ENCODE measurements around the gene UBA3.

The UBA3 gene

DNA sequence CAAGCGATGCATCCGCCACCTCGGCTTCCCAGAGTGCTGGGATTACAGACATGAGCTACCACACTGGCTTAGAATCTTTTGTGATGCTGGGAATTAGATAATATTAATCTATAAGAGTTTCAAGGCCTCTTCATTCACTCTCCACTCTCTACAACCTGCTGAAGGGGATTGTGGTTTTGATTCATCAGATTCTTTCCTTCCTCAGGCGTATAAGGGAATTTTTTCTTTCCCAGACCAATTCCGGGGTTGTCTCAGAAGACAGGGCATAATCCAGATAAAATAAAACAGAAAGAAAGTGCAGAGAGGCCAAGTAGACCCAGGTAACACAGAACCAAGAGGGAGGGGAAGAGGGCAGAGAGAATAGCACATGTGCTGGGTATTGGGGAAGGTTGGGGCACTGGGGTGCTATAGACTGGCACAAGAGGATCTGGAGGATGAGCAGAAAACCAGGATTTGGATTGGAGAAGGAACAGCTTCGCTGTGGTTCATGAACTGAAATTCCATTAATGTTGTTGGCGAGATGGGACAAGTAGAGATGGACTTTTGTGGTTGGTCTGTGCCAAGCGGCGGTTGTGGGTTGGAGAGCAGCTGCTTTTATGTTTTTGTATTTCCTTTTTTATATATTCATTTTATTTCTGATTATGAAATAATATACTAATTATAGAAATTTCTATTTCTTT, 17.4 kb upstream of the UBA3 start:
- DNase-seq, result no peak

DNA sequence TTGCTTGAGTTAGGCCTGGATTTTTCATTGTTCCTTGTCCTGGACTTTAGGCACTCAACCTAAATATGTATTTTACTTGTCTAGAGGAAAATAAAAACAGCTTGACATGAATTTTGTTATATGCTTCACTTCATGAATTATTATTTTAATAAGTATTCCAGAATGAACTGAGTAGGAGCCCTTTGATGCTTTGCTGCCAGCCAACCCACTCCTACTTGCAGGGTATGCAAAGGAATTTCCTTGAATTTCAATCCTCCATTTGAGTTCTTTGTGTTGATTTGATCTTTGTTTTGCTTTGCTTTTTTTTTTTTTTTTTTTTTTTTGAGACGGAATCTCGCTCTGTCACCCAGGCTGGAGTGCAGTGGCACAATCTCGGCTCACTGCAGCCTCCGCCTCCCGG, 16.1 kb upstream of the UBA3 start:
- no peak for DNase-seq

DNA sequence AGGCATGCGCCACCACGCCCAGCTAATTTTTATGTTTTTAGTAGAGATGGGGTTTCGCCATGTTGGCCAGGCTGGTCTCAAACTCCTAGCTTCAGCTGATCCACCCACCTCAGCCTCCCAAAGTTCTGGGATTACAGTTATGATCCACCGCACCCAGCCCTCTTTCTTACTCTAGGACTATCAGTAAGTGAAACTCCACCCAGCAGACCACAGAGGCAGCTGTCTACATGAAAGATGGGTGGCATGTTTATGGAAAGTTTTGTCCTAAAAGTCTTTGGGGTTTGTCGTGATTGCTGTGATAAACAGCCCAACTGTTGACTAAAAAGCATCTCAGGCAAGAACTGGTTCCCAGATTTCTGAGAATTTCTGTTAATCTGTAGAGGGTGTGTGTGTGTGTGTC, 15.5 kb upstream of the UBA3 start:
- no peak for DNase-seq

DNA sequence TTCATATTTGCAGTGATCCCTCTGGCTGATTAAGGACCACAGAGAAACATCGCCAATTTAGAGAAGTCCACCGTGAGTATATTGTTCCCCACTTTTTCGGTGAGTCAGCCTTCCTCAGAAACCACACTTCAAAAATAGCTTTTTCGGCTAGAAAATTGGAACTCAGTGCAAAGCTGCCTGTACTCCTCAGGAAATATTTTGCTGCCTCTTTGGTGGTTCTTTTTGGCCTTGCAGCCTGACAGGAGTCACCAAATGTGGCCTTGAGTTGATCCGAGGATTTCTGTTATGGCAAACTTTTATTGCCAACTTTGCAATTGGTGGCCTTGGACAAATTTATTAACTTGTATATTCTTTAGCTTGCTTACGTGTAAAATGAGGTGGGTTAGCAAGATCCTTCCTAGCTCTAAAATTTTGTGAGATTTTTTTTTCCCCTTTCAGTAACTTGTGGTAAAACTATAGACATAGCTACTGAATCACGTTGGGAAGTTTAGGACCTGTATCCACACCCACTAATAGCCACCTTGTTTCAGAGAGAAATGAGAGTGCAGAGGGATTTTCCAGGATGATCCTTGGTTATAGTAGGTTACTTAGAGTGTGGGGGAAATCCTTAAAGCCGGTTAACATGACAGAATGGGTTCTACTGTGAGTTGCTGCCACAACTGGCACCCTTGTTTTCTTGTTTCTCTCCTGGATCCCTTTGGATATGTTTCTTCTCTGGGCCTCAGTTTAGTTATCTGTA, 14.5 kb upstream of the UBA3 start:
- DNase-seq, result peak; percentile 65 to 69

DNA sequence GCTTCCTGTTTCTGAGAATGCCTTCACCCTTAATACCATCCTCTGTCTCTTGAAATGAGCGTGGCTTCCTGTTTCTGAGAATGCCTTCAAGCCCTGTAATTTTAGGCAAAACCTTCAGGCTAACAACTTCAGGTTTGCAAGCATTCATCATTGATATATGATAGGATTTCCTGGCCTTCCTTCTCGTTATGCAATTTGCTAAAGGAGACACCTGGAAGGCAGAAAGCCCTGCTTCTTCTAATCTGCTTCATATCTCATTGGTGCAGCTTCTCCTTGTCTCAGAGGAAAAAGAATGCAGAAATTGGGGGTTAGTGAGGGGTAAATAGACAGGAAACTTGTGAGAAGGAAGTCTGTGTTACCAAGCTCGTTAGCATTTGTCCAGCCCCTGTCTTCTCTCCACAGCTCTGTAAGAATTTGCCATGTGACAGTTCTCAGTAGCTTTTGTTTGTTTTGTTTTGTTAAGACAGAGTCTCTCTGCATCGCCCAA, 11.9 kb upstream of the UBA3 start:
- DNase-seq, result peak; percentile 52 to 60

DNA sequence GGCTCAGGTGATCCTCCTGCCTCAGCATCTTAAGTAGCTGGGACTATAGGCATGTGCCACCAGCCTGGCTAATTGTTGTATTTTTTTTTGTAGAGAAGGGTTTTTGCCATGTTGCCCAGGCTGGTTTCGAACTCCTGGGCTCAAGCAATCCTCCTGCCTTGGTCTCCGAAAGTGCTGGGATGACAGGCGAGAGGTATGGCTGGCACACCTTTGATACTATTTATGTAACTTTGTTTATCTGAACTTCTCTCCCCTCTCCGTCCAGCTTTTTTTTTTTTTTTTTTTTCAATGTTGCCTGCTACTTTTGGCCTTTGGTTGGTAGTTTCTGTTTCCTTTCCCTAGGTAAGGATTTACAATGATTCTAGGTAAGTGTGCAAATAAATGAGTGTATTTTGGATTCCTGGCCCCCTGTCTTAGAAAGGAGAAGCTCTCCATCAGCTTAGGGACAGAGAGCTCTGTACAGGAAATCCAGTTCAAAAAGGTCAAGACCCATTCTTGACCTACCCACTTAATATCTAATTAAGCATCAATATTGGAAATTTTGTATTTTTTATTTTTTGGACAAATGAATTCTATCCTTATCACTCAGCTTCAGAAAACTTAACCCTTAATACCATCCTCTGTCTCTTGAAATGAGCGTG, 11.3 kb upstream of the UBA3 start:
- DNase-seq, result no peak

DNA sequence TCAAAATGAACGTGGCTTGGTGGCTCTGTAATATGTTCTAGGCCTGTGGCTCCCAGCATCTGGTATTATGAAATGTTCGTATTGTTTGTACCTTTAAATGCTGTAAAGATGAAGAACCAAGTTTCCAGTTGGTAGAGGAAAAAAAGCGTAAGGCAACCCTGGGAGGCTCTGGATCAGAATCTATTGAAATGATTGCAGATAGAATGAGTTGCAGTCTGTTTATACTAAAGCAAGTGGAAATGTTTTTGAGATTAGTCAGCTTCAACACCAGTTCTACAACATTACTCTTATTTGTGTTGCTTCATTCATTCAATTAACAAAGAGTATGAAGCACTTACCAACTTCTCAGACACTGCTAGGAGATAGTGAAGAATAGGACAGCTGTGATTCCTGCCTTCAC, 9.9 kb upstream of the UBA3 start:
- no peak for DNase-seq

DNA sequence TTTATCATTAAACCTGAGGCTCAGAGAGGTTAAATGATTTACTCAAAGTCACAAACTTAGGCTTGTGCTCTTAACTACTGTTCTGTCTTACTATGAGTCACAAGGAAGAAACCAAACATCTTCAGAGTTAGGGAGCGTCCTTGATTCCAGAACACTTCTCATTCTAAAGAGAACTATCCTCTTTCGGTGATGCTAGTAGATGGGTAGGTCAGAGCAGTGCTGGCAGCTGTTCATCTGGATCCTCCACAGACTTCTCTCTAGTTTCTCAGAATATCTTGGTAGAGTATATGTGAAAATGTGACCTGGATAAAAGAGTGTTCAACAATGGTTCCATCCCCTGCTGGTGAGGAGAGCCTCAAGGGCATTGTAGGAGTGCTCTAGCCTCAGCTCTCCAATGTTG, 7.9 kb upstream of the UBA3 start:
- DNase-seq, result peak; percentile 31 to 38

DNA sequence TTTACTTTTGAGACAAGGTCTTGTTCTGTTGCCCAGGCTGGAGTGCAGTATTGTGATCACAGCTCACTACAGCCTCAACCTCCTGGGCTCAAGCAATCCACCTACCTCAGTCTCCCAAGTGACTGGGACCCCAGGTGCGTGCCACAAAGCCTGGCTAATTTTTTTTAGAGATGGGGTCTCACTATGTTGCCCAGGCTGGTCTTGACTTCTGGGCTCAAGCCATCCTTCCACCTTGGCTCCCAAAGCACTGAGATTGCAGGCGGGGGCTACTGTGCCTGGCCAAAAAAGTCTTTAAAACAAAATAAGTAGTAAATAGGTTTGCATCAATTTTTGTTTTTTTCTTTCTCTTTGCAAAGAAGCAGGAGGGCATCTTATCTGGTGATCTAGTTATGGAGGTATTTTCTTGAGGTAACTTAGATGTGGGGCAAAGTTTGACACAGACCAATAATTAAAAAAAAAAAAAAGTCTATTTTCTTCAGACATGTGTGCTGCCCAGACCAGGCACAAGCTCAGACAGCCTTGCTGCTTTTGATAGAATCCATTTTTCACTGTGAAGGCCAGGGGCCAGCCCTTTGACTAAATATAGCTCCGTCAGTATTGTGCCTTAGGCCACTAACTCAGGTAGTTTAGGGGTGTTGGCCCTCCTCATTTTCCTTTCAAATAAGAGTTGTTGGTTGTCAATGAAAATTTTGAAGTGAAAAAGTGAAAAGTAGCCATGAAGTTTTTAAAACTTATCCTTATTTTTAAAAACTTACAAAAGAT, 7.0 kb upstream of the UBA3 start:
- no peak for DNase-seq

DNA sequence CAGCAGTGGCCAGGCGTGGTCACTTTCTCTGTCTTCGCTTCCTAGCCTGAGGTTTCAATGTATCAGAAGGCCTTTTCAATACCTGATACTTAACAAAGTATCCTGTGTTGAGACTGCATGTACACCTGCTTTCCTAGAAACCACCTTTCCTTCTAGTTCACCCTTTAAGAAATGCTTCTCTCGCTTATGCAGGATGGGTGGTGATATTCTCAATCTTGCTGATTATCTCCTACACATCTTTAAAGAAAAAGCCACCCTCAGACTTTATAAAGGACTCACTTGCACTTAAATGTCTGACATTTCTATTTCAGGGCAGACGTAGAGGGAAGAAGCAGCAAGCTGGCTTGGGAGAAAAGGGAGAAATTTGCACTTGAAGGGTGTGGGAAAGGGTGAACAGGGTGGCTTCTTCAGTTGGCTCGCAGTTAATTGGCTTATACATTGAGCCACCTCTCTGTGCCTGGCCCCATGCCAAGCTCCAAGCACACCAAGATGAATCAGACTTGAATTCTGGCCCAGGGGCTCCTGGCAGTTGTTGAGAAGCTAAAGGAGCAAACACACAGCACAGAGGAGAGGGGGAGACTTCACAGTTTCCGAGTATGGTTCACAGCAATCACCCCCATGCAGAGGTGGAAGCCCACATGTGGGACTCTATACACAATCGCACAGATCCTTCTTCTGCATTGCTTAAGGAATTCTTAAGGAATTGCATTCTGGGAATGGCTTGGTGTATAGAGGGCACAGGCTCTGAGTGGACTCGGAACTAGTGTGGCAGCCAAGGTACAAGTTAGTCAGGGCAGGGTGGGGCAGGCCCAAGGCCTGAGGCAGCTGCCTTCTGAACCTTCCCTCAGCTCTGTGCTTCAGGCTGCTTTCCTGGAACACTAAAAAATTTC, 5.9 kb upstream of the UBA3 start:
- peak; percentile 59 to 67 for DNase-seq

DNA sequence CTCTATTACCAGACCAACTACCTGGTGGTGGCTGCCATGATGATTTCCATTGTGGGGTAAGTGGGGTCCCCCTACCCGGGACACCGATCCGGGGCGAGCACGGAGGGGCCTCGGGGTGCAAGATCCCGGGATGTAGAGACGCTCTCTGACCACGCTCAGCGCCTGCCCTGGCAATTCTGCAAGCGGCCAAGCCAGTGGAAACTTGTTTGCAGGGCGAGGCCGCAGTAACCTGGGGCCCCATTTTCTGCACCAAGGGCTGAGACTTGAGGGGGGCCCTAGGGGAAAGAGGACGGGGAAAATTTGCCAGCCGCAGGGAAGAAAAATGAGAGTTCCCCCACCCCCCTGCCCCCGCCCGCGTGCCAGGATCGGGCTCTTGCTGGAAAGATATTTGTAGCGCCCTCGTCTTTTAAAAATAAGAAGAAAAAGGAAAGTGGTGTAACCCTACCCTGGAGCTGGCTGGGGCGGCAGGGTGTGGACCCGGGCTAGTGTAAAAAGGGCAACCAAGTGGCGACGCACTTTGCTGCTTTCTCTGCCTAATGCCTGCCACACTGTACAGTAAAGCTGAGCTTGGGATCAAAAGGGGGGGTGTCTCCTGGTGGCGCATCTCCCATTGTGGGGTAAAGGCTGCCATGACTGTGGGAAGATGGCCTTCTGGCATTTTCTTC, 5.1 kb upstream of the UBA3 start:
- DNase-seq, result peak; percentile 24 to 28

DNA sequence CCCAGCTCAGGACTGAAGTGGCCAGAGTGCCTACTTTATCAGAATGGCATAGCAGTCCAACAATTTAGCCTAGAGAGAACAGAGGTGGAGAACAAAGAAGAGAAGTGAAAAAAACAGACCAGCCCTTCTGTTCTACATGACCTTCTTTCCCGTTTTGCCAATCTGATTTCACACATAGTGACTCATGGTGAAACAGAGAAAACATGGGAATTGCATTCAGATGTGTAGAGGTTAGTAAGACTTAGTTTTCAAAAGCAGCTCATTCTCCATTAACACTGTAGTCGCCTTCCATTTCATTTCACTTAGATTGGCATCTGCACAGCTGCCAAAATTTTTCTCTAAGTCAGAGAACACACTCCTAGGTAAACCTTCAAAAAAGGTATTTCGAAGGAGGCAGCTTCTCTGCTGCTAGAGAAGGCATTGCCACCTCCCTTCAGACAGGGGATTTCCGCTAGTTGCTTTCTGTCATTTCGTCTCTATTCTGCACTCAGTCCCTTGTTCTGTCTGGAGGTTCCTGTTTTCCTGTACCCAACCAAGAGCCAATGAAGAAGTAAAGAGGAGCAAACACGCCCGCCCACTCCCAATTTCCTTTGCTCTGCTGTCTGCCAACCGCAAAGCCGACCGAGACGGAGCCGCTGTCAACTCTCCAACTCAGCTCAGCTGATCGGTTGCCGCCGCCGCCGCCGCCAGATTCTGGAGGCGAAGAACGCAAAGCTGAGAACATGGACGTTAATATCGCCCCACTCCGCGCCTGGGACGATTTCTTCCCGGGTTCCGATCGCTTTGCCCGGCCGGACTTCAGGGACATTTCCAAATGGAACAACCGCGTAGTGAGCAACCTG, 4.4 kb upstream of the UBA3 start, which contains the start of gene ARL6IP5:
Gene ARL6IP5, plus strand, starts transcription at position 612 of the 842 bp plus-strand sequence. Its CDS starts 111 bp downstream, at position 723.
- DNase-seq, result peak; percentile 96 to 99

DNA sequence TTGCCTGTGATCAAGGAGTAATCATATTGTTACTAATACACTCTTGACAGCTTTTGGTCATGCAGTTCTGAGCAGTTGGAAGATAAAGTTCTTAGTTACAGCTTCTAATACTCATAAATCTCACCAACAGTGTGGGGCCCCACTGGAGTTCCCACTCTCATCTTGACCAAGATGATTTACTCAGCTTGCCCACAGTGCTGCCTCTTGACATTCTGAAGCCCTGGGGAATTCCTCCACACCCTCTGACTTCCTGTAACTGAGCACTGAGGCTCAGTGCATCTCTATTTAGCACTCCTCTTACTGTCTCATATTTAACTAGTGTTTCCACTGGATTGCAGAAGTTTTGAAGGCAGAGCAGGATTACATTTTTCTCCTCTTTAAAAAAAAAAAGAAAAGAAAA, 2.6 kb upstream of the UBA3 start:
- peak; percentile 75 to 87 for DNase-seq

DNA sequence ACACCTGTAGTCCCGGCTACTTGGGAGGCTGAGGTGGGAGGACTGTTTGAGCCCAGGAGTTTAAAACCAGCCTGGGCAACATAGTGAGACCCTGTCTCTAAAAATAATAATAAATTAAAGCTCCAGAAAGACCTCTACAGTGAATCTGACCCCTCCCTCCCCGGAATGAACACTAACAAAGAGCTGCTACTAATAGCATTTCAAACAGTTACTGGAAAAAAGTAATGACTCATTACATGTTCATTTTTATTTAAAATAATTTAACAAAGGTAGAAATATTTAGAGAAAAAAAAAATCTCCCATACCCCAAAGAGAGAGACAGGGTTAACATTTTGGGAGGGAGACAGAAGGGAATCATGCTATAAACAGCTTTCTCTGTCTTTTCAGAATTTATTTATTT, 2.2 kb upstream of the UBA3 start:
- DNase-seq, result no peak

DNA sequence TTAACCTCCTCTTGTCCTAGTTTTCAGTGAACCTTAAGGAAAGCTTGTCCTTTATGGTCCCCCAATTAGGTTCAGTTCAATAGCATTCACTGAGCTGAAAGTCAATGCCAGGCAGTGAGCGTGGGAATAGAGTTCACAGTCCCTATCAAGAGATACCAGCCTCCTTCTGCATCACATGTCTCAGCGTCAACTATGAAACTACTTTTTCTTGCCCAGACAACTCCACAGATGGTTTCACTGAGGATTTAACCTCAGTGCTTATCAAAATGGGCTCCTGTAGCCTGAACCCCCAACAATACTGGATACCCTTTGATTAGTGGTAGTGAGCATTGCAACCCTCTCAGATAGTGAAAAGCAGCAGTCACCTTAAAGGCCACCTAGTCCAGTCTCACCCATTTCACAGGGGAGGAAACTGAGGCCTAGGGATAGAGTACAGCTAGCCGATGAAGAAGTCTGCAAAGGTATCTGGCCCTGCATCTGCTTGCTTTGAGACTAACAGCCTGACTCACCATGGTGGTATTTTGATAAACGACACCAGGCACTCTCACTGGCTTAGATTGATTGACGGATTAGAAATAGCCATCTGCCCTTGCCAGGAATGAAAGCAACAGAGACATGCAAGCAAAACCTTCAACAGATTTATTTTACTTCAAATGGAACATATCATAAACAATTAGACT, 1.6 kb upstream of the UBA3 start:
- no peak for DNase-seq

DNA sequence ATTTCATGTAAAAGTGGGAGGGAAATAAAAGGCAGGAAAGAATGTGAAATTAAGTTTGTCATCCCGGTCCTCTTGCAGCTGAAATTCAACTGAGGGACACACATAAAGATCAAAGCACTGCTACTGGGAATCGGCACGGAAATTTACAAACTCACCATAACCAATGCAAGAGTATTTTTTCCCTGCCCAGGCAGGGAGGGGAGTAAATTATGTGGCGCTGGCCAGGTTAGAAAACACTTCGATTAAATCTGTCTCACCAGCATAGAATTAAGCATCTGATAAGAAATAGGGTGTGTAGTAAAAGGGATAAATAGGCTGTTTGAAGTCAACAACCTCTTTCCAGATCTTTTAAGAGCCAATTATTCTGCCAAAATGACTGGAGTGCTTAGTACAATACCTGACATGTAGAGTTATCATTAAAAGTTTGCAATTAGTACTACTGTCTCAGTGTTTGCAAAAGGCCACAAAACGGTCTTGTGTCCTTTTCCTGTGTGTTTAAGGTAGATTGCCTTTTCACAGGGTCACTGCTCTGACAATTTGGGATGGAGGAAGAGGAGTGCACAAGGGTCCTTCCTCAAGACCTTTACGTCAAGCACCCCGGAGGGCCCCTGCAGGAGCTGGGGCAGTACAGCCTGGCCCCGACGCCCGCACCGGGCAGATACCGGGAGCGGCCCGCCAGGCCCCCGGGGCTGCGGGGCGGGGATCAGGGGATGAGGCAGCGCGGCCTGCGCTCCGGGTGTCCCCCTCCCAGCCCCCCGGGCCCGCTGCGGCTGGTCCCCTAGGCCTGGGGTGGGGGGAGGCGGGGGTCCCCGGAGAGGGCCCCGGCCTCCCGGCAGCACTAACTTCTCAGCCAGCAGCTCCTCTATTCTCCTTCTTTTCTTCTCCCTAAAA, 651 bp downstream of the UBA3 start:
- DNase-seq, result no peak

DNA sequence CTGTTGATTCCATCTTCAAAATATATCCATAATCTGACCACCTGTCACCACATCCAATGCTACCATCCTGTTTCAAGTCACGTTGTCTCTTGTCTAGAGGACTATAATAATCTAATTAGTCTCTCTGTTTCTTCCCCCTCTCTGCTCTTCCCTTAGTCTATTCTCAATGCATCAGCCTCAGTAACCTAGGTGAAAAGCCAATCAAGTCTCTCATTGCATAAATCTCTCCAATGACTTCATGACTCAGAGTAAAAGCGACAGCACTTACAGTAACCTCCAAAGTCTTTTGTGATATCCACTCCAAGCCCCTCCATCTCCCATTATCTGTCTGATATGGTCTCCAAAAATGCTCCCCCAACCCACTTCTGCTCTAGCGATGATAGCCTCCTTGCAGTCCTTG, 7.2 kb downstream of the UBA3 start:
- DNase-seq, result no peak

DNA sequence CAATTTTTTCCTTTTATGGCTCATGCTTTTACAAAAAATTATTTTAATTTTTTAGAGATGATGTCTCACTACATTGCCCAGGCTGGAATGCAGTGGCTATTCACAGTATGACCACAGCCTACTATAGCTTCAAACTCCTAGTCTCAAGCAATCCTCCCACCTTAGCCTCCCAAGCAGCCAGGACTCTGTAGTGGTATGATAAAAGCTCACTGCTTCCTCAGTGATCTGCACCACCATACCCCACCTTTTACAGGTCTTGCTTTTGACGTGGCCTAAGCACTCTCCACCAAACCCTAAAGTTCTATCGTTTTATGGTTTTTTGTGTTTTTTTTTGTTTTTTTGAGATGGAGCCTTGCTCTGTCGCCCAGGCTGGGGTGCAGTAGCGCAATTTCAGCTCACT, 14.0 kb downstream of the UBA3 start:
- no peak for DNase-seq
